GM19035 (cell line): Measurements from ENCODE around the gene OR5H6.
A peak's percentile ranks its signal among the peaks of the same experiment; 100 is the strongest.
"Not testable (repeated sequence)": the region's sequence is repeated elsewhere in the genome, so short reads cannot be mapped to it uniquely, and the experiment has no call there.

Experiments used
- ATAC-seq: cut with Tn5 transposase; IDR thresholded peaks from one replicate; pipeline ENCODE4 v1.9.1; 2021; ENCODE audit not compliant: unreplicated experiment

The OR5H6 gene

GRCh38 chr3:98263944-98264343 is at the start of gene OR5H6:
Gene OR5H6, plus strand, starts transcription at chr3:98264244. Its CDS starts 89 bp downstream, at chr3:98264333.
- ATAC-seq, result no peak

GRCh38 chr3:98215051-98215450 is 49.0 kb upstream of the OR5H6 start:
- ATAC-seq, result no peak

GRCh38 chr3:98223907-98224672 is 40.0 kb upstream of the OR5H6 start:
- ATAC-seq, result no peak

- ATAC-seq, result no peak
Measured at GRCh38 chr3:98232489-98232888, 31.6 kb upstream of the OR5H6 start.

- ATAC-seq, result peak; percentile 50
Measured at GRCh38 chr3:98233468-98233867, 30.6 kb upstream of the OR5H6 start.

- no peak for ATAC-seq
Measured at GRCh38 chr3:98240131-98240530, 23.9 kb upstream of the OR5H6 start.

- no peak for ATAC-seq
Measured at GRCh38 chr3:98242155-98242554, 21.9 kb upstream of the OR5H6 start.

- ATAC-seq, result no peak
Measured at GRCh38 chr3:98243843-98244242, 20.2 kb upstream of the OR5H6 start.

- ATAC-seq, result no peak
Measured at GRCh38 chr3:98246142-98246541, 17.9 kb upstream of the OR5H6 start.

GRCh38 chr3:98256026-98256425 is 8.0 kb upstream of the OR5H6 start:
- ATAC-seq, result not testable (repeated sequence)

GRCh38 chr3:98259707-98260106 is 4.3 kb upstream of the OR5H6 start:
- ATAC-seq, result peak; percentile 63

- no peak for ATAC-seq
Measured at GRCh38 chr3:98262046-98262445, 2.0 kb upstream of the OR5H6 start.

GRCh38 chr3:98269846-98270245 is 5.8 kb downstream of the OR5H6 start:
- ATAC-seq, result no peak

GRCh38 chr3:98272126-98272525 is 8.1 kb downstream of the OR5H6 start:
- ATAC-seq, result no peak

GRCh38 chr3:98274914-98275313 is 10.9 kb downstream of the OR5H6 start:
- ATAC-seq, result no peak

- no peak for ATAC-seq
Measured at GRCh38 chr3:98282205-98282604, 18.2 kb downstream of the OR5H6 start, which contains the start of gene OR5H2. Gene OR5H2, plus strand, starts transcription at chr3:98282505. Its CDS starts 398 bp downstream, at chr3:98282903.

- no peak for ATAC-seq
Measured at GRCh38 chr3:98290916-98291315, 26.9 kb downstream of the OR5H6 start.

- no peak for ATAC-seq
Measured at GRCh38 chr3:98291332-98291957, 27.4 kb downstream of the OR5H6 start.
